ENCODE results near the gene TRAF3.
"Not testable (repeated sequence)": the region's sequence is repeated elsewhere in the genome, so short reads cannot be mapped to it uniquely, and the experiment has no call there.

Gene TRAF3

DNA sequence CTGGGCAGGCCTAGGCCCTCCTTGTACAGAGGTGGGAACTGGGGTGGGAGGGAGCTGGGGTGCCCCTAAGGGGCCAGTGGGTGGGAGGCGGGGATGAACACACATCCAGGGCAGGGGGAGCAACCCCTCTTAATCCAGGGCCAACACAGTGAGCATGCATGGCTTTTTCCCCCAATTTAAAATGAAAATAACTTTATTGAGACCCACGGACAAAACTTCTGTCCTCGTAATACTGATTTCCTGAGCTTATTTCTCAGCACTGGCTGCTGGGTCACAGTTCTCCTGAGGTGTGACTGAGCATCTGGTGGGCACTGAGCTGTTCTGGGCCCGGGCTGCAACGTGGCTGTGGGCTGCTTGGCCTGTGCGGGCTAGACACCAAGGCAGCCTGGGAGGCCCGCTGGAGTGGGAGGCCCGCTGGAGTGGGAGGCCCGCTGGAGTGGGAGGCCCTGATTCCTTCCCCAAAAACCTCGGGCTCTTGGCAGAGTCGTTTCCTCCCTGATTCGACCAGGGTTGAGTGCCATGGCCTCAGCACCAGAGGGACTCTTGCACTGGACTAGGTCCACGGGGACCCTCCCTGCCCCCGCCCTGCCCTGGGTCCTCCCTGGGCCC, 24.9 kb upstream of the TRAF3 start:
- DNase-seq: no peak

DNA sequence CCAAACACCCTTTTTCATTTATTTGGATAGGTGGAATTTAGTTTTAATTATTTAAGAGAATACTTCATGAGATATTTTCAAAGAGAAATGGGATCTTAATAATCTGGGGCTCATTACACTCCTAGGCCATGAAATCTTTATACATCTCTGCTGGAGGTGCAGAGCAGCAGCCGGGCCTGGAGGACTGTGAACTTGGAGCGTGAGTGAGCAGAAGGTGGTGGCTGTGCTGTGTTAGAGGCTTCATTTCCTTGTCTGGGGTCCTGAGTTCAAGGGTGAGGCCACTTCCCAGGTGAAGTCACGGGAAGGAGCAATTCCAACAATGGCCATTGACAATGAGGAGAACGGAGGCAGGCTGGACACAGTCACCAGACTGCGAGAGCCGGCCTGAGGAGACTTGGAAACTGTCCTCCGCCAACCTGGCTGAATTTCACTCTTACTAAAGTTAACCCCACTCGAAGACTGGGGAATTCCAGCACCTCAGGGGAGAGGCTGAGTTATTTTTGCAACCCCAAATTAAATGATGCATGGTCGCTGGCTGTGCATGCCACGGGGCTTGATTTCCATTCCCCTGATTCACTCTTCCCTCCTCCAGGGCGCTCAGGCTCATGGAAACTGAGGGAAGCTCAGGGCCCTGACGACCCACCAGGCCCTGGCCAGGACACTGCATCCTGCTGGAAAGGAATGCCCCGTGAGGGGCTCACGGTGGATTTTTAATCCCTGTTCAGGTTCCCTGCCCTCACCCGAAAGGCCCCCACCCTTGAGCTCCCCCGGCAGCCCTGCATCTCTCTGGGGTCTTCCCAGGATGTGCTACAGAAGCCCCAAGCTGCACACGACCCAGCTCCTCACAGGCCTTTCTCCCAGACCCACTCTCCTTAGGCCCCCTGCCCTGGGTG, 22.6 kb upstream of the TRAF3 start:
- DNase-seq: no peak

DNA sequence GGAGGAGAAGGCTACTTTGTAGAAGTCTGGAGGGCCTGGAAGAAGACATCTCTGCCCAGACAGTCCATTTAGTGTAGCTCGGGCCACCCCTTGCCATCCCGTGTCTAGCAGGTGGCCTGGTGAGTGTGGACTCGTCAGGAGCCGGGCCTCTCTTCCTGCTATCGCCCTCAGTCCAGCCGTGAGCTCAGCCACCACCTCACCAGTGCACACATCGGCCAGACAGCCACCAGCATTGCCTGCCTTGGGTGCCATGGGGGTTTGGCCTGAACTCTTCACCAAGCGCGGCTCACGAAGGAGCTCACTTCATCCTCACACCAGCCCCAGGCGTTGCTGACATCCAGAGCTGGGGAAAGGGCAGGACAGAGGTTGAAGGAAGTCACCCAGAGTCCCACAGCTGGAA, 19.6 kb upstream of the TRAF3 start:
- DNase-seq: no peak

DNA sequence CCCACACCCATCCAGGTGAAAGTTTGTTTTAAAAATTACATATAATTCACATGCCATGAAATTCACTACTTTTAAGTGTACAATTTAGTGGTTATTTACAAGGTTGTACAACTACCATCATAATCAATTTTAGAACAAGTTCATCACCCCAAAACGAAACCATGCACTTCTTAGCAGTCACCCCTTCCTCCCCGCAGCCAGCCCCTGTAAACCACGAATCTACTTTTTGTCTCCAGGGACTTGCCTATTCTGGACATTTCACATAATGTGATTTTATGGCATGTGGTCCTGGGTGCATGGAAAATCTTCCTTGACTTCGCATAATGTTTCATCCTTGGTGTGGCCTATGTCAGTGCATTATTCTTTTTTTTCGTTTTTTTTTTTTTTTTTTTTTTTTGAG, 19.2 kb upstream of the TRAF3 start:
- no peak for DNase-seq

DNA sequence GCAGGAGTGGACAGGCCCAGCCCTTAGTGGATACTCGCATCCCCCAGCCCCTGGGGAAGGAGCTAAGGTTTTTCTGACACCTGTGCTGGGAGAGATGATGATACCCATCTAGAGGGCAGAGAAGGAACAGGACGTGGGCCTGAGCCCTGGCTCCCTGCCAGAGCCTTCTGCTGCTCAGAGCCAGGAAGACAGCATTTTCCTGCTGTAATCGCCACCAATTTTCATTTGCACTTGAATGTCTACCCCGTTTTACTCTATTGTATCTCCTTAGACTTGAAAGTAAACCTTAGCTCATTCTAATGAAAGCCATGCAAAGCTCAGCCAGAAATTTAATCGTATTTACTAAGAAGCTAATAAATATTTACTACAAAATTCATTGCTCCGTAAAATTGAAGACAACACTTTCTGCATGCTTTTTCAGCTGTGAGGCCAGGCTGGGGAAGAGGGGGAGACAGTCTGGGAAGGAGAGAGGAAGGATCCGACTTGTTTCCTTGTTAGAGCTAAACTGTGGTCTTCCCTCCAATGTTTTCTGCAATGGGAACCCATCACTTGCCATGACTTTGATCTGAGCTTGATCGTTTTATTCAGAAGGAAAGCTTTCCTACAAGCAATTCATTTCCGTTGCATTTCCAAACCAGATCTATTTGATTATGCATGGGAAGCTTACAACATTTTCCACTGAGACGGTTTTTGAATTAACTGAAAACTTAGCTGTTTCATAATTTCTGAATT, 17.6 kb upstream of the TRAF3 start:
- DNase-seq: no peak

DNA sequence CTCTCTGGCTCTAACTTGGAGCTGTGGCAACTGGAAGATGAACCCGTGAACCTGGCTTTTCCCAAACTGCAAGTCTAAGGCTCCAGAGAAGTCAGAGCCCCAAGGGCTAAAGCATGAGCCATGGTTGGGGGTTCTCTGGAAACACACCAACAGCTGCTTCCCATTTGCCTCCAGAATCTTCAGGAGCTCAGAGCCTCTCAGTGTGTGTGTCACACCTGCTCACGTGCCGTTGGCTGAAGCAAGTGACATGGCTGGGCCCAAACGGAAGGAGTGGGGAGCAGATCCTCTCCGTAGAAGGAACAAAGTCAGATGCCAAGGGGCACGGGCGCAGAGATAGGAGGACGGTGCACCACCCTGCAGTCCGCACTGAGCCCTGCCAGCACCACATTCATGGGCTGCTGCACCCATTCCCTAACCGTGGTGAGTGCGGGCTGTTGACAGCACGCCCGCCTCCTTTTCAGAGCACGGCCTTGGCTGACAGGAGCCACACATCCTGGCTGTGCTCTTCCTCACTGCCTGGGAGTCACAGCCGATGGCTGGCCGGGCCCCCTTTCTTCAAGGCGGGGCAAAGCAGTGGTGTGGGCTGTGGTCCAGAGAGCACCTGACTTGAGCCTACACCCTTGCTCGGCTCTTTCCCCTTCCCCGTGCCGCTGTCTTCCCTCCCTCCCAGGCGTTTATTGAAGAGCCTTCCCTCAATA, 16.6 kb upstream of the TRAF3 start:
- DNase-seq: no peak

DNA sequence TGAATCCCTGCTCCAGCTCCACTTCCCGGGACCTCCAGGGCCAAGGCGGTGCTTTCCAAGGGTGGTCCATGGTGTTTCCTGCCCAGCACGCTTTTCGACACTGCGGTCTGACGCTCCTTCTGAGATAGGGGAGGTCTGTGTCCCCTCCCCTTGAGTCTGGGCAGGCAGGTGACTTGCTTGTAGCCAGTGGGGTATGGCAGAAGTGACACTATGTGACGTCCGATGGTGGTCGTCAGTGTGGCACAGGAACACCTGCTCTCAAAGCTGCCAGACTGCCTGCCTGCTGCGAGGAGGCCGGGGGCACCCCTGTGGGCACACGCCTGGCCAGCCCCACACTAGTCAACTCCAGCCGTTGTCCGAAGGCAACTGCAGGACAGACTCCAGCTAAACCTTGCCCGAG, 16.0 kb upstream of the TRAF3 start:
- no peak for DNase-seq

DNA sequence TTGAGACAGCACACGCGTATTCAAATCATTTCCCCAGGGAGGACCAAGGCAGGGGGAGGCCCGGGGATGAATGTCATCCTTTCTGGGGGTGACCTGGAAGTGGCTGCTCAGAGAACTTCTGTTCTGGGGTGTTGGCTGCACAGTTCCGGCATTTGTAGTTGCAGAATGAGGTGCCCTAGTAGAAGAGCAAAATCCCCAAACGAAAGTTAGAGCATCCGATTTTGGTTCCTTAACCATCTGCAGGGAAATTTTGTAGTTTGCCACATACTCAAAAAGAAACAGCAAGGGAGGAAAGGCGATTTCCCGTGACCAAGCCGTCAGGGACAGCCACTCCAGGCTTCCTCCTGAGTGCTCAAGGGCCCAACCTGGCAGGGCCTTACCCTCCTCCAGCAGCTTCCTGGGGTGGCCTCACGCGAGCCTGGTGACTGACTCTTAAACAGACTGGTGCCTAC, 13.0 kb upstream of the TRAF3 start:
- no peak for DNase-seq

DNA sequence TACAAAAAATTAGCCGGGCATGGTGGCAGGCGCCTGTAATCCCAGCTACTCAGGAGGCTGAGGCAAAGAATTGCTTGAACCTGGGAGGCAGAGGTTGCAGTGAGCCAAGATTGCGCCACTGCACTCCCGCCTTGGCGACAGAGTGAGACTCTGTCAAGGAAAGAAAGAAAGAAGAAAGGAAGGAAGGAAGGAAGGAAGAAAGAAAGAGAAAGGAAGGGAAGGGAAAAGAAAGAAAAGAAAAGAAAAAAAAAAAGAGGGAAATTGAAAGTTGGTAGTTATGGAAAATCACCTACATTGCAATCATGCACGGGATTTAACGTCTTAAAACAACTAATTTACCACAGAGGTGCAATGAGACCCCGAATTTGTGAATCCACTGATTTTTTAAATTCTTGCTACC, 11.5 kb upstream of the TRAF3 start:
- not testable (repeated sequence) for DNase-seq

DNA sequence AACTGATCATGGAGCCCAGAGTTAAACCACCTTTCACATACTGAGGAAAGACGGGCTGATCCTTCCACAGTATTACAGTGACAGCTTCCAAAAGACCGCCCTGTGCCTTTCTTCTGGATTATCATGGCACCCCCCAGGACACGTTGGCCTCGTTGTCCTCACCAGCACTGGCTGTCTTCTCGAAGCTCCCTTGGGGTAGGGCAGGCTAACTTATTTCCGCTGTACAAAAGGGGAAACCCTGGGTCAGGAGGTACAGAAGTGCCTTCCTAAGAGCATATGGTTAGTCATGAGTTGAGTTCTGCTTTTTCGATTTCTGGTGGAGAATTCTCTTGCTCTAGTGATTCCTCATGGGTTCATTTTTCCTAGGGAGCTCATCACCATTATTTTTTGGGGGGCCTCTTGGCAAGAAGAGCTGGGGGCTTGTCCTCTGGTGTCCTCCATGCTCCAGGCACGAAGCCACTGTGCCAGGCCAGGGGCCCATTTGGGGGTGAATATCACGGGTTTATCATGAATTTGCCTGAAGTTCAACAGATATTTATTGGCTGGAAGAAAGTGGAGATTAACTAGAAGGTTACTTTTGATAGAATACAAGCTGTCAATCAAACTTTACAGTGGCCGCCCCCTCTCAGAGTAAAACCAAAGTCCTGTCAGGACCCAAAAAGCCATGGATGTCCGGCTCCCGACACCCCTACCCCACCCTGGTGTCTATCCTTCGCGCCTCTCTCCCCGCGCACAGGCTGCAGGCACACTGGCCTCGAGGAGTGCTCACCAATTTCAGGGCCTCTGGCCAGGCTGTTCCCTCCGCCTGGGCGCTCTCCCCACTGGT, 8.8 kb upstream of the TRAF3 start:
- DNase-seq: no peak

DNA sequence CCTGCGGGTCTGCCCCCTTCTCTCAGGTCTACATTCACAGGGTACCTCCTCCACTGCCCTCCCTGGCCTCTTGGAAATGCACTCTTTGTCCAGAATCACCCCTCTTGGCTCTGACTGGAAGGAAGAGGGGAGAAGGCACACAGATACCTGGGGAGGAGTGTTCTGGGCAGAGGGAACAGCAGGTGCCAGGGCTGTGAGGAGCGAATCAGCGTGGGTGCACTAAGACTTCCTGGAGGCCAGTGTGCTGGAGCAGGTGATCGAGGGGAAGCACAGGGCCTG, 8.3 kb upstream of the TRAF3 start:
- no peak for DNase-seq

DNA sequence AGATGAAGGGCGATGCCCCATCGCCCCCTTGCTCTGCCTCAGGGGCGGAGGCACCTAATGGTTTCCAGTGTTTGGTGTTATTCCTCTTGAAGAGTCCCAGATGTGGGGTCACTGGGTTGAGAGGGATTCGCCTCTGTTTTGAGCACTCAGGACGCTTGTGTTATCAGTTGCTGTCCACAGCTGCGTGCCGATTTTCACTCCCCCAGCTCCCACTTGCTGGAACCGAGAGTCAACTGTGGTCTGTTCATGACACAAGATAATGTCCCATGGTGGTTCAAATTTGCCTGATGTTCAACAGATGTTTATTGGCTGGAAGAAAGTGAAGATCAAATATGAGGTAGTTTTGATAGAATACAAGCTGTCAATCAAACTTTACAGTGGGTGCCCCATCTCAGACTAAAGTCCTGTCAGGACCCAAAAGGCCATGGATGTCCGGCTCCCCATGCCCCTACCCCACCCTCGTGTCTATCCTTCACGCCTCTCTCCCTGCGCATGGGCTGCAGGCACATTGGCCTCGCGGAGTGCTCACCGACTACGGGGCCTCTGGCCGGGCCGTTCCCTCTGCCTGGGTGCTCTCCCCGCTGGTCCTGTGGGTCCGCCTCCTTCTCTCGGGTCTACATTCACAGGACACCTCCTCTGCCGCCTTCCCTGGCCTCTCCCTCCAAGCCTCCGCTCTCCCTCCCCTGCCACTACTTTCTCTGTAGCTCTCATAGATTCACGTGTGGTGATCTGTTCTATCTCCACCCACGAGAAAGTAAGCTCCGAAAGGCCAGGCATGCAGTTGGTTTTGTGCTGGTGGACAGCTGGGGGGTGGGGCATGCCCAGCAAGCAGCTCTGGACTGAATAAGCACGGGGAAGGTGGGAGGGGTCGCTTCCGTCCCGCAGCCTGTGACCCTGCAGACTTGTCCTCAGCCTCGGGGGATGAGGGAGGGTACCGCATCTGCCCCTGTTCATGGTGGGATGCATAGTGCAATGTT, 6.8 kb upstream of the TRAF3 start:
- no peak for DNase-seq

DNA sequence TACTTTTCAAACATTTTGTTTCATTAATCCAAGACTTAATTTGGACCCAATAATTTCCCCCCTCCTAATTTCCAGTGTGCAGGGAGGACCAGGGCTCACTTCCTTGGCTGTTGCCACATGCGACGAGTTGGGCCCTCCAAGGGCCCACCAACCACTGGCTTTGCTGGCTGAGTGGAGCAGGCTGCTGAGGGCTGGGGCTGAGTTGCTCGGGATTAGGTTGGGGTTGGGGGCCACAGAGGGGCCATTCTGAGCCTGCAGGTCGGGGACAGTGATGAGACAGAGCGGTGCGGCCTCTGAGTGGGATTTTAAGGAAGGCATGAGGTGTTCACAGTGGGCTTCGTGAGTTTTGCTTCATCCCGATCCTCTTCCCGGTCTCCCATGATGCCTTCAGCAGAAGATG, 6.1 kb upstream of the TRAF3 start:
- DNase-seq: no peak

DNA sequence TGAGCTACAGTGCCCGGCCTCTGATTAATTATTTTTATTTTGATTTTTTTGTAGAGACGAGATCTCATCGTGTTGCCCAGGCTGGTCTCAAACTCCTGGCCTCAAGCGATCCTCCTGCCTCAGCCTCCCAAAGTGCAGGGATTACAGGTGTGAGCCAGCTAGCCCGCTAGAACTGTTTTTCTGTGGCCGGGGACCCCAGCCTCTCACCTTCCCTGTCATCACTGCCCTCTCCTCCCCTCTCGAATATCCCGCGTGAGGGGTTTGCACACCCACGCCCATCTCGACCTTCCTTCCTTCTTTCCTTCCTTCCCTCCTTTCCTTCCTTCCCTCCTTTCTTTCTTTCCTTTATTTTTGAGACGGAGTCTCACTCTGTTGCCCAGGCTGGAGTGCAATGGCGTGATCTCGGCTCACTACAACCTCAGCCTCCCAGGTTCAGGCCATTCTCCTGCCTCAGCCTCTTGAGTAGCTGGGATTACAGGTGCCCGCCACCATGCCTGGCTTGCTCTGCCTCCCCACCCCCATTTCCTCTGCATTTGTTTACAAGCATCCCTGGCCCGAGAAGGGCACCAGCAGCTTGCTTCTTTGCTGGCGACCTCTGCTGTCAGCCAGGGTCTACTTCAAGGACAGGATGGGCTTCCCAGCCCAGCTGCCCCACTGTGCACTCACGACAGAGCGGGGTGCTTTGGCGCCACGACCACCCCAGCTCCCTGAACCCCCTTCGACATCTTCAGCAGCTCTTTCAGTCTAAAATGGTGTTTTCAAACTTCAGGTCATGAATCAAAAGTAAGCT, 4.3 kb upstream of the TRAF3 start:
- peak; percentile 89 for DNase-seq

DNA sequence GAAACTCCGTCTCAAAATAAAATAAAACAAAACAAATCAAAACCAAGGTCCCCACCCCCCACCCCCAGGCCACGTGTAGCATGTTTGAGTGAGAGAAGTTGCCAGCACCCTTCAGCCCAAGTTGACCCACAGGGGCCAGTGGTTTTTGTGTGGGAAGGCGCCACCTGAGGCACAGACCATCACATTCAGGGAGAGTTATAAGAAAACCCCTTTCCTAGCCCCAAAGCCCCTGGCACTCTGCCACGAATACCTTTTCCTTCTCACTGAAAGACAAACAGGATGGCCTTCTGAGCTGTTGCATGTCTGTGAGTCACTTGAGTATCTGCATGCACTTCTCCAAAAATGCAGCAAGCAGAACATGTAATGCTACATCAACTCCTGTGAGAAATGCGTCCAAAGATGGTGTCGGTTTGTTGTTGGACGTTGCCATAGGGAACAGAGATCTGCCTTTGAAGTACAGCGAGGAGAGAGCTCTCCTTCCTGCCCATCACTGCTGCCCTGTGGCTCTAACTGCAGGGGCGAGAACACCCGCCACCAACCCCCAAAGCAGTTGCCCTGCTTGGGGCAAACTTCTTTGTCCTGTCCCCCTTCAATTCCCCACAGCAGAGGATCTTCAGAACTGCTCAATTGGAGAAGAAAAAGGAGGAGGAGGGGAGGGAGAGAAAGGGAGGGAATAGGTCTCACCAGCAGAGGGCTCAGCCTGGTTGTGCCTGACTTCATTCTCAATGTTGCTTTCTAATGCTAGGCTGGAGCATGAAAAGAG, 2.7 kb upstream of the TRAF3 start:
- peak; percentile 85 for DNase-seq

DNA sequence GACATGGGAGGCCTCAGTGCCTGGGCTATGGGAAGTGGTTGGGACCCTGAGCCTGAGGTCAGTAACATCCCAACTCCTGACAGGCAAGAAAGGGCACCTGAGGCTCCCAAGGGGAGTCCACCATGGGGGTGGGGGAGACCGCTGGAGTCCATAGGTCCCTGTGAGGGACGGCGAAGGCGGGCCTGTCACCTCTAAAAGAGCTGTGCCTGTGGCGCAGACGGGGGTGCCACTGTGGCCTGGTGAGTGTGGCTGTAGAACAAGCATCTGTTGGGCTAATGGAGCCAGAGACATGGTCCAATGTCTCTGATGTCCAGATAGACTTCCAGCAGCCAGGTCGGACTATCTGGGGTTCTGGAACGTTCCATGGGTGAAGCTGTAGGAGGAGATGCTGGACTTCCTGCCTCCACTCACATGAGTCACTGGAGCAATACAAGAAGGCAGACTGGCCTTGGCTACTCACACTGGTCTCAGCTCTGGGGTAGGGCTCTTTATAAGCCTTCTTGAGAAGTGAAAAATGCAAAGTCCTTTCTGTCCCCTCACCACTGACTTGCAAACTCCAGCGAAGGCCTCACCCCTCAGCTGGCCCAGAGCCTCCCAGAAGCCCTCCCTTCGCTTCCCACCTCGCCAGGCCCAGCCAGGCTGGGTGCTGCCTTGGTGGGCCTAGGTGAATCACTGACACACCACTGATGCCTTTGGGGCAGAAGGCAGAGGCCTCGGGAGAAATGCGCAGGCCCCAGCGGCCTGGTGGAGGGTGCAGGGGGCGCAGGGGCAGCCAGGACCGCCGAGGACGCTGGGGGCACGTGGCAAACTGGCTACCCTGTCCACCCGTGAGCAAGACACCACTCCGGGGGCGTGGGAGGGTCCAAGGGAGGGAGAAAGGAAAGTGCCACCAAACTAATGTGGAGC, 1.1 kb upstream of the TRAF3 start:
- DNase-seq: no peak

DNA sequence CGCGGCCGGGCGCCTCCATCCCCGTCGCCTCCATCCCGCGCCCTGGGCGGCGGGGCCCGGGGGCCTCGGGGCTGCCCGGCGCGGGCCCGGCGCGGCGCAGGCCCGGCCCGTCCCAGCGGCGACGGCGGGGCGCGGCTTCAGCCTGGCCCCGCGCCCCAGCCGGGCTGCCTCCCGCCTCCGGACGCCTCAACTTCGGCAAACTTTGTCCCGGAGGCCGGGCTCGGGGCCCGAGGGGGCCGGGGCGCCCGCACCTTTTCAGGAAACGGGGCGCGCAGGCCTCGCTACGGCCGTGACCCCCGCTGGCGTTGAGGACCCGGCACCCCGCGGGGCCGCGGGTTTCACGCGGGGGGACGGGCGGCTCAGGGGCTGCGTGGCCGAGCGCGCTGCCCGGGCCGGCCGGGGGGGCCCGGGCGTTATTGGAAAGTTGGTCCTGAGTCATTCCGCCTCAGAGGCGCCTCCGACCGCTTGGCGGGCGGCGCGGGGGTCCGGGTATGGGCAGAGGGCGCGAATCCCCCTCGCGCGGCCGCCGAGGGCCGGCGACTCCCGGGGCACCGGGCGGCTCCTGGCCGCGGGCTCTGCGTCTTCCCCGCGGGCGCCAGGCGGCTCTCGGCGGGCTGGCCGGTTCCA, 575 bp downstream of the TRAF3 start:
- peak; percentile 54 for DNase-seq
